MCF 10A (cell line): ENCODE results near the gene FAM131C. TPM values are rescaled to one million over a fixed set of nuclear protein-coding genes. Genes with fewer than 3 reads are reported as not detected.

Experiments
- BruUV-seq: library from RNA; stranded (reverse); fragments of 400-500 nt; replicated peaks from 2 replicates; lab custom pipeline; 2021; lab: Mats Ljungman, UMichigan
- CTCF ChIA-PET: fragments of 300-600 bp; sonication (Branson Sonifier 250); formaldehyde crosslinking; extraction: SDS; loops from one replicate; lab custom pipeline; 2021; ENCODE audit warnings: antibody characterized with exemption, inconsistent platforms; lab: Yijun Ruan, JAX
- POLR2A ChIA-PET: fragments of 300-600, 350-650 bp; sonication (Branson Sonifier 250); formaldehyde crosslinking; extraction: SDS; loops from one replicate; lab custom pipeline; 2020; ENCODE audit warnings: antibody characterized with exemption, inconsistent platforms; lab: Yijun Ruan, JAX
- DNase-seq: peaks from one replicate; pipeline ENCODE4 v3.0.0-alpha.2; 2018; ENCODE audit not compliant: unreplicated experiment
- H3K27ac Mint-ChIP-seq: one replicate; pipeline ENCODE4 v1.8.0; 2022; ENCODE audit warnings: mild to moderate bottlenecking, low read depth, mixed read lengths; ENCODE audit not compliant: unreplicated experiment
- H3K27me3 Mint-ChIP-seq: one replicate; pipeline ENCODE4 v1.8.0; 2022; ENCODE audit warnings: mixed read lengths; ENCODE audit not compliant: insufficient read depth, unreplicated experiment
- H3K36me3 Mint-ChIP-seq: one replicate; pipeline ENCODE4 v1.8.0; 2022; ENCODE audit warnings: mild to moderate bottlenecking, moderate library complexity, mixed read lengths; ENCODE audit not compliant: insufficient read depth, unreplicated experiment
- H3K4me1 Mint-ChIP-seq: one replicate; pipeline ENCODE4 v1.8.0; 2022; ENCODE audit warnings: mixed read lengths; ENCODE audit not compliant: insufficient read depth, unreplicated experiment
- H3K4me3 Mint-ChIP-seq: one replicate; pipeline ENCODE4 v1.8.0; 2022; ENCODE audit warnings: mild to moderate bottlenecking, moderate library complexity, mixed read lengths; ENCODE audit not compliant: unreplicated experiment
- H3K9me3 Mint-ChIP-seq: one replicate; pipeline ENCODE4 v1.8.0; 2022; ENCODE audit warnings: mixed read lengths; ENCODE audit not compliant: unreplicated experiment
- CTCF ChIP-seq: fragments of 200-600 bp; IDR thresholded peaks from one replicate; pipeline ENCODE4 v1.8.0; 2022; ENCODE audit warnings: antibody characterized with exemption, mild to moderate bottlenecking; ENCODE audit not compliant: unreplicated experiment
- intact Hi-C: fragments of 100-400 bp; cut with micrococcal nuclease; formaldehyde crosslinking; loops from 2 replicates; pipeline ENCODE4 v1.14.1; 2022
- total RNA-seq: library from RNA; stranded (reverse); gene quantifications from 2 replicates; pipeline ENCODE4 v1.2.3, GENCODE V29; 2022

FAM131C gene
- total RNA-seq, 1 experiment from 2014 or later = not detected

- Mint-ChIP-seq H3K36me3 (peaks cover 5% of the 10 kb centered on the region), H3K27me3 (peaks cover 8% of the 10 kb centered on the region), H3K9me3 (no peaks in the 10 kb centered on the region), H3K27ac (no peak overlapping the region), H3K4me3 (no peak overlapping the region), H3K4me1 (peaks cover 6% of the 10 kb centered on the region)
- no peak for DNase-seq
- CTCF ChIA-PET = no interaction called here
- intact Hi-C loops = no loop called here
- TF ChIP-seq CTCF = no peak
- BruUV-seq = no TSS peak
- POLR2A ChIA-PET = interaction anchor here (0.6 kb wide), 1 partner anchor 360 kb away, joined by 3 read pairs; no protein-coding TSS in a partner anchor
Observed at GRCh38 chr1:16090076-16090826, 16.8 kb upstream of the FAM131C start.

GRCh38 chr1:16088996-16089395, 15.5 kb upstream of the FAM131C start:
- H3K4me1 Mint-ChIP-seq = peaks cover 6% of the 10 kb centered on the region
- H3K36me3 Mint-ChIP-seq = peaks cover 5% of the 10 kb centered on the region
- no peaks in the 10 kb centered on the region for H3K27me3 Mint-ChIP-seq
- DNase-seq = peak; percentile 72
- ChIA-PET POLR2A (interaction anchor here (0.6 kb wide), 1 partner anchor 232 kb away, joined by 3 read pairs; no protein-coding TSS in a partner anchor), CTCF (interaction anchor here (2.1 kb wide), 1 partner anchor 9 kb away, joined by 9 read pairs; no protein-coding TSS in a partner anchor)
- H3K27ac Mint-ChIP-seq = no peak overlapping the region
- intact Hi-C loops = no loop called here
- TF ChIP-seq CTCF = no peak
- H3K9me3 Mint-ChIP-seq = no peaks in the 10 kb centered on the region
- H3K4me3 Mint-ChIP-seq = no peak overlapping the region
- BruUV-seq = no TSS peak

- Mint-ChIP-seq H3K4me3 (no peak overlapping the region), H3K27me3 (no peaks in the 10 kb centered on the region), H3K27ac (peak overlapping the region; percentile 49), H3K36me3 (peaks cover 5% of the 10 kb centered on the region), H3K9me3 (no peaks in the 10 kb centered on the region), H3K4me1 (peaks cover 6% of the 10 kb centered on the region)
- CTCF ChIA-PET = interaction anchor here (1.2 to 2.1 kb wide), 2 partner anchors 9 to 16 kb away, joined by 3 to 9 read pairs; no protein-coding TSS in a partner anchor
- BruUV-seq = no TSS peak
- POLR2A ChIA-PET = interaction anchor here (0.6 kb wide), 1 partner anchor 722 kb away, joined by 3 read pairs; no protein-coding TSS in a partner anchor
- no peak for TF ChIP-seq CTCF
- no peak for DNase-seq
- intact Hi-C loops = no loop called here
Observed at GRCh38 chr1:16088351-16088911, 15.0 kb upstream of the FAM131C start.

- no peaks in the 10 kb centered on the region for H3K27me3 Mint-ChIP-seq
- no peak overlapping the region for H3K4me3 Mint-ChIP-seq
- ChIA-PET CTCF (interaction anchor here (0.6 to 2.1 kb wide), 3 partner anchors 8 to 17 kb away, joined by 3 to 9 read pairs (median 3); partner anchors contain the start of gene FAM131C), POLR2A (no interaction called here)
- peak overlapping the region; percentile 49 for H3K27ac Mint-ChIP-seq
- intact Hi-C loops = no loop called here
- no peak for TF ChIP-seq CTCF
- H3K36me3 Mint-ChIP-seq = peaks cover 5% of the 10 kb centered on the region
- DNase-seq = no peak
- H3K4me1 Mint-ChIP-seq = peaks cover 6% of the 10 kb centered on the region
- BruUV-seq = no TSS peak
- no peaks in the 10 kb centered on the region for H3K9me3 Mint-ChIP-seq
Observed at GRCh38 chr1:16087733-16088132, 14.3 kb upstream of the FAM131C start.
